Stomach (tissue), 9 donors: Measurements from ENCODE around the gene SEMA6A. TPM values are rescaled to one million over a fixed set of nuclear protein-coding genes. Genes with fewer than 3 reads are reported as not detected.

ENCODE experiments used
- DNase-seq, 2 donors: peaks; one replicate each; pipeline versions ENCODE4 v3.0.0 to v3.0.0-alpha.2; 2013 to 2019
- H3K27ac ChIP-seq, 5 donors: fragments of 200-600 bp in 4 of 5; sonication (generic) in 4 of 5; one replicate each; pipeline ENCODE4 v1.5.1; 2013 to 2019; ENCODE audit warnings: mild to moderate bottlenecking in 1 of 5, moderate library complexity in 1 of 5
- H3K27me3 ChIP-seq, 3 donors: fragments of 200-600 bp; sonication (generic); one replicate each; pipeline ENCODE4 v1.5.1; 2017 to 2019; ENCODE audit warnings: mixed run types in 1 of 3
- H3K36me3 ChIP-seq, 4 donors: fragments of 200-600 bp; sonication (generic); 1 replicate in 3 of 4; 2 replicates in 1 of 4; pipeline ENCODE4 v1.5.1; 2016 to 2019
- H3K4me1 ChIP-seq, 4 donors: fragments of 200-600 bp; sonication (generic); one replicate each; pipeline ENCODE4 v1.5.1; 2016 to 2019
- H3K4me3 ChIP-seq, 4 donors: fragments of 200-600 bp; sonication (generic) in 3 of 4; one replicate each; pipeline ENCODE4 v1.5.1; 2016 to 2019; ENCODE audit warnings: mild to moderate bottlenecking in 1 of 4
- H3K9me3 ChIP-seq, 4 donors: fragments of 200-600 bp; sonication (generic); one replicate each; pipeline ENCODE4 v1.5.1; 2016 to 2019
- EP300 ChIP-seq: sonication (generic); formaldehyde crosslinking; IDR thresholded peaks from one replicate; pipeline ENCODE4 v1.6.1; 2017; ENCODE audit warnings: antibody characterized with exemption
- POLR2A ChIP-seq, 4 donors: fragments of 450-650 bp; IDR thresholded peaks; one replicate each; pipeline ENCODE4 v1.6.1; 2016; ENCODE audit warnings: antibody characterized with exemption in 4 of 4, control low read depth in 2 of 4, mild to moderate bottlenecking in 1 of 4, moderate library complexity in 1 of 4
- POLR2AphosphoS5 ChIP-seq, 3 donors: sonication (generic); formaldehyde crosslinking; IDR thresholded peaks; one replicate each; pipeline ENCODE4 v1.6.1; 2016; ENCODE audit warnings: antibody characterized with exemption in 3 of 3
- WGBS, 5 donors: extraction: QIAGEN DNeasy Blood & Tissue Kit in 3 of 5; methylation state at CpG; one replicate each; pipeline versions ENCODE4 v1.1.5 to v1.1.7; 2013 to 2018; 5-methylcytosine and 5-hydroxymethylcytosine counted together
- intact Hi-C: fragments of 100-400 bp; cut with DNase I; formaldehyde crosslinking; loops from one replicate; pipeline ENCODE4 v1.15.1; 2023; ENCODE audit warnings: low total_unique reads
- polyA plus RNA-seq, 3 donors: library from polyadenylated mRNA; stranded (reverse); fragments of 200-250 nt; gene quantifications; one replicate each; pipeline ENCODE4 v1.2.3, GENCODE V29; 2013
- total RNA-seq, 5 donors: library from RNA; depleted of rRNA; stranded (reverse); fragments of >200 nt; gene quantifications; one replicate each; pipeline versions ENCODE4 v1.1.0 to v1.2.3, GENCODE V29; 2014 to 2016
- TF ChIP-seq, protein P1 (sequence below), 7 experiments: fragments of 450-650 bp in 4 of 7; fragments of 200-600 bp in 3 of 7; sonication (generic) in 3 of 7; IDR thresholded peaks; one replicate each; pipeline ENCODE4 v1.5.1; 2016 to 2019; ENCODE audit warnings: antibody characterized with exemption in 7 of 7, control low read depth in 2 of 7, mild to moderate bottlenecking in 1 of 7
- donor health status: healthy with polysubstance abuse.
- donor health status: Bipolar disorder and iron deficiency.
- donor health status: healthy.

Gene SEMA6A
- total and polyA plus RNA-seq, 8 donors = 0.37 to 37.5 (median 11.0) TPM

GRCh38 chr5:116507941-116508655 is 66.5 kb downstream of the SEMA6A start:
- Histone ChIP-seq H3K36me3 (peaks cover 0 to 4% (median 0%) of the 10 kb centered on the region in 4 donors), H3K27me3 (no peaks in the 10 kb centered on the region), H3K27ac (peak overlapping the region in 1 of 5 donors; percentile 51), H3K4me1 (peaks cover 11 to 67% (median 23%) of the 10 kb centered on the region in 4 donors), H3K4me3 (no peak overlapping the region), H3K9me3 (no peaks in the 10 kb centered on the region)
- intact Hi-C loops = no loop called here
- DNase-seq = no peak
- WGBS, 5 donors = 92 to 96% (median 94%) methylated on average over 10 of the region's 10 CpGs
- TF ChIP-seq POLR2A (IDR thresholded peaks at IDR 0.05) = no peak
- no peak for TF ChIP-seq POLR2AphosphoS5 (IDR thresholded peaks at IDR 0.05)
- TF ChIP-seq, protein P1, sequence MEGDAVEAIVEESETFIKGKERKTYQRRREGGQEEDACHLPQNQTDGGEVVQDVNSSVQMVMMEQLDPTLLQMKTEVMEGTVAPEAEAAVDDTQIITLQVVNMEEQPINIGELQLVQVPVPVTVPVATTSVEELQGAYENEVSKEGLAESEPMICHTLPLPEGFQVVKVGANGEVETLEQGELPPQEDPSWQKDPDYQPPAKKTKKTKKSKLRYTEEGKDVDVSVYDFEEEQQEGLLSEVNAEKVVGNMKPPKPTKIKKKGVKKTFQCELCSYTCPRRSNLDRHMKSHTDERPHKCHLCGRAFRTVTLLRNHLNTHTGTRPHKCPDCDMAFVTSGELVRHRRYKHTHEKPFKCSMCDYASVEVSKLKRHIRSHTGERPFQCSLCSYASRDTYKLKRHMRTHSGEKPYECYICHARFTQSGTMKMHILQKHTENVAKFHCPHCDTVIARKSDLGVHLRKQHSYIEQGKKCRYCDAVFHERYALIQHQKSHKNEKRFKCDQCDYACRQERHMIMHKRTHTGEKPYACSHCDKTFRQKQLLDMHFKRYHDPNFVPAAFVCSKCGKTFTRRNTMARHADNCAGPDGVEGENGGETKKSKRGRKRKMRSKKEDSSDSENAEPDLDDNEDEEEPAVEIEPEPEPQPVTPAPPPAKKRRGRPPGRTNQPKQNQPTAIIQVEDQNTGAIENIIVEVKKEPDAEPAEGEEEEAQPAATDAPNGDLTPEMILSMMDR (IDR thresholded peaks at IDR 0.05) = no peak

GRCh38 chr5:116507051-116507537 is 67.5 kb downstream of the SEMA6A start:
- Histone ChIP-seq H3K27me3 (no peaks in the 10 kb centered on the region), H3K4me1 (peaks cover 11 to 76% (median 23%) of the 10 kb centered on the region in 4 donors), H3K9me3 (no peaks in the 10 kb centered on the region), H3K27ac (peak overlapping the region in 1 of 5 donors; percentile 51), H3K36me3 (peaks cover 0 to 4% (median 0%) of the 10 kb centered on the region in 4 donors), H3K4me3 (no peak overlapping the region)
- DNase-seq = no peak
- TF ChIP-seq POLR2AphosphoS5 (IDR thresholded peaks at IDR 0.05) (peak in 1 of 3 donors; percentile 12), POLR2A (IDR thresholded peaks at IDR 0.05) (no peak)
- 48 to 74% (median 63%) methylated on average over 3 of the region's 3 CpGs for WGBS, 5 donors
- intact Hi-C loops = no loop called here

DNA sequence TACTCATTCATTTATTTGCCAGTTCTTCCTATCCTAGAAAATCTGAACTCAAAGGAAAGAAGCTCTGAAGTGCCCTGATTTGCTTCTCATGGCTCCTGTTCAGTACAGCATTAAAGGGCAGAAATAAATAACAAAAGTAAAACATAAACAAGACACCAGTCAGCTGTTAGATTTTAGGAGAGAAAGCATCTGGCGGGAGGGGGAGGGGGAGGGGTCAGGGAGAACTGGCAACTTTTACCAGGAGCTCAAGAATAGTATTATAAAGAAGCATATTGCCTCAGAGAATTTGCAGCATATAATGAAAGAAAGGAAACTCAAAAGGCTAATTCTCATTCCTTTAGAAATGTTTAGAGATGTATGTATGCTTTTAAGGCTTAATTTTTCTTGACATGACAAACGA is 68.1 kb downstream of the SEMA6A start:
- intact Hi-C loops = no loop called here
- Histone ChIP-seq H3K4me1 (peaks cover 11 to 71% (median 23%) of the 10 kb centered on the region in 4 donors), H3K27ac (no peak overlapping the region), H3K9me3 (no peaks in the 10 kb centered on the region), H3K4me3 (no peak overlapping the region), H3K27me3 (no peaks in the 10 kb centered on the region), H3K36me3 (peaks cover 0 to 4% (median under 1%) of the 10 kb centered on the region in 4 donors)
- peak in 1 of 2 donors; percentile 28 for DNase-seq
- 56 to 80% (median 77%) methylated on average over 2 of the region's 2 CpGs for WGBS, 5 donors
- TF ChIP-seq EP300 (no peak), POLR2AphosphoS5 (IDR thresholded peaks at IDR 0.05) (no peak), POLR2A (IDR thresholded peaks at IDR 0.05) (no peak)
- TF ChIP-seq, protein P1 (IDR thresholded peaks at IDR 0.05) = no peak

GRCh38 chr5:116504593-116505166 is 69.9 kb downstream of the SEMA6A start:
- TF ChIP-seq EP300 (no peak), POLR2AphosphoS5 (IDR thresholded peaks at IDR 0.05) (no peak), POLR2A (IDR thresholded peaks at IDR 0.05) (no peak)
- TF ChIP-seq, protein P1 (IDR thresholded peaks at IDR 0.05) = no peak
- Histone ChIP-seq H3K4me1 (peaks cover under 1 to 58% (median 13%) of the 10 kb centered on the region in 4 donors), H3K27me3 (no peaks in the 10 kb centered on the region), H3K27ac (peak overlapping the region in 1 of 5 donors; percentile 24), H3K36me3 (peaks cover 0 to 15% (median 2%) of the 10 kb centered on the region in 4 donors), H3K4me3 (no peak overlapping the region), H3K9me3 (no peaks in the 10 kb centered on the region)
- WGBS, 5 donors = 85 to 95% (median 94%) methylated on average over 8 of the region's 8 CpGs
- DNase-seq = no peak
- intact Hi-C loops = no loop called here
